Activated CD4-positive, alpha-beta T cell treated with anti-CD3 and anti-CD28 coated beads, Interleukin-2, amount 50 U/mL, for 4 hours (primary cell): ENCODE measurements around the gene SYNE1.
"Not testable (repeated sequence)": the region's sequence is repeated elsewhere in the genome, so short reads cannot be mapped to it uniquely, and the experiment has no call there.

ENCODE experiments used
- DNase-seq, 2 experiments: peaks; one replicate each; pipeline ENCODE4 v3.0.0-alpha.2; 2020

SYNE1 gene

GRCh38 chr6:152478377-152479010, 158.7 kb downstream of the SYNE1 start:
- no peak for DNase-seq

- DNase-seq = no peak
These were observed 162.8 kb downstream of the SYNE1 start for GRCh38 chr6:152474354-152474753.

GRCh38 chr6:152472325-152472724, 164.8 kb downstream of the SYNE1 start:
- no peak for DNase-seq

- DNase-seq = no peak
These were observed 165.5 kb downstream of the SYNE1 start for GRCh38 chr6:152471456-152472265.

- DNase-seq = no peak
These were observed 174.0 kb downstream of the SYNE1 start for GRCh38 chr6:152463164-152463563.

- DNase-seq = no peak
These were observed 174.4 kb downstream of the SYNE1 start for GRCh38 chr6:152462716-152463115.

- no peak for DNase-seq
These were observed 175.6 kb downstream of the SYNE1 start for GRCh38 chr6:152461556-152461955.

GRCh38 chr6:152458648-152459644, 178.2 kb downstream of the SYNE1 start:
- no peak for DNase-seq

- no peak for DNase-seq
These were observed 179.1 kb downstream of the SYNE1 start for GRCh38 chr6:152457949-152458624.

GRCh38 chr6:152454003-152454402, 183.2 kb downstream of the SYNE1 start:
- no peak for DNase-seq

GRCh38 chr6:152453421-152453820, 183.7 kb downstream of the SYNE1 start:
- DNase-seq = no peak

- DNase-seq = no peak
These were observed 184.5 kb downstream of the SYNE1 start for GRCh38 chr6:152452639-152453038.

GRCh38 chr6:152450519-152450918, 186.6 kb downstream of the SYNE1 start:
- DNase-seq = no peak

- DNase-seq = no peak
These were observed 195.3 kb downstream of the SYNE1 start for GRCh38 chr6:152441902-152442301.

- DNase-seq = no peak
These were observed 201.3 kb downstream of the SYNE1 start for GRCh38 chr6:152435816-152436215.

GRCh38 chr6:152432758-152433157, 204.4 kb downstream of the SYNE1 start:
- DNase-seq = no peak

- no peak for DNase-seq
These were observed 209.0 kb downstream of the SYNE1 start for GRCh38 chr6:152428126-152428525.

- DNase-seq = no peak
These were observed 210.9 kb downstream of the SYNE1 start for GRCh38 chr6:152426276-152426675.

GRCh38 chr6:152423216-152424103, 213.7 kb downstream of the SYNE1 start:
- no peak for DNase-seq

- DNase-seq = not testable (repeated sequence)
These were observed 215.7 kb downstream of the SYNE1 start for GRCh38 chr6:152421496-152421895.

- DNase-seq = no peak
These were observed 216.5 kb downstream of the SYNE1 start for GRCh38 chr6:152420696-152421095.

GRCh38 chr6:152418551-152418950, 218.6 kb downstream of the SYNE1 start:
- no peak for DNase-seq
